A172 (cell line): ENCODE data around the gene PDE6H. TPM values are rescaled to one million over a fixed set of nuclear protein-coding genes. Genes with fewer than 3 reads are reported as not detected.

ENCODE experiments used
- DNase-seq: peaks from one replicate; pipeline ENCODE4 v3.0.0-alpha.2; 2015; ENCODE audit warnings: low spot score
- total RNA-seq: library from RNA; depleted of rRNA; stranded (reverse); fragments of >200 nt; shearing (Covaris generic); gene quantifications from 2 replicates; pipeline ENCODE4 v1.2.3, GENCODE V29; 2014; rRNA removed

The PDE6H gene
- total RNA-seq, 1 experiment from 2014 or later: not detected

GRCh38 chr12:15001733-15002382, 29.0 kb downstream of the PDE6H start:
- DNase-seq: no peak

- DNase-seq: no peak
Observed at GRCh38 chr12:15004421-15004820, 31.6 kb downstream of the PDE6H start.

GRCh38 chr12:15005064-15005463, 32.2 kb downstream of the PDE6H start:
- no peak for DNase-seq

GRCh38 chr12:15007551-15007950, 34.7 kb downstream of the PDE6H start:
- no peak for DNase-seq

- no peak for DNase-seq
Observed at GRCh38 chr12:15011162-15011561, 38.3 kb downstream of the PDE6H start.

GRCh38 chr12:15013634-15014179, 40.9 kb downstream of the PDE6H start:
- DNase-seq: no peak

GRCh38 chr12:15014708-15015107, 41.9 kb downstream of the PDE6H start:
- no peak for DNase-seq

- DNase-seq: no peak
Observed at GRCh38 chr12:15015121-15015520, 42.3 kb downstream of the PDE6H start.

- DNase-seq: no peak
Observed at GRCh38 chr12:15020156-15020555, 47.3 kb downstream of the PDE6H start.

Other genes starting within 250 kb of the PDE6H start
- gene WBP11, start 169.6 kb upstream of the PDE6H start, total RNA-seq: 7.8 and 10.6 TPM in 2 replicates
- 0.05 and 1.0 TPM in 2 replicates for gene C12orf60, start 169.4 kb upstream of the PDE6H start, total RNA-seq
- gene SMCO3, start 158.9 kb upstream of the PDE6H start, total RNA-seq: not detected in 2 replicates
- not detected in 2 replicates for gene ART4, start 129.5 kb upstream of the PDE6H start, total RNA-seq
- gene MGP, start 87.2 kb upstream of the PDE6H start, total RNA-seq: 0.09 TPM in 1 of 2 replicates, not detected in the other
- not detected in 2 replicates for gene ERP27, start 34.5 kb upstream of the PDE6H start, total RNA-seq
- 2.7 and 11.1 TPM in 2 replicates for gene ARHGDIB, start 11.4 kb upstream of the PDE6H start, total RNA-seq
- not detected in 2 replicates for gene RERG, start 248.4 kb downstream of the PDE6H start, total RNA-seq